GM18517 (cell line): ENCODE data around the gene CR1L.
"Not testable (repeated sequence)": the region's sequence is repeated elsewhere in the genome, so short reads cannot be mapped to it uniquely, and the experiment has no call there.

Experiments used
- ATAC-seq: cut with Tn5 transposase; IDR thresholded peaks from one replicate; pipeline ENCODE4 v1.9.1; 2021; ENCODE audit warnings: mild to moderate bottlenecking, moderate library complexity; ENCODE audit not compliant: unreplicated experiment

CR1L gene

DNA sequence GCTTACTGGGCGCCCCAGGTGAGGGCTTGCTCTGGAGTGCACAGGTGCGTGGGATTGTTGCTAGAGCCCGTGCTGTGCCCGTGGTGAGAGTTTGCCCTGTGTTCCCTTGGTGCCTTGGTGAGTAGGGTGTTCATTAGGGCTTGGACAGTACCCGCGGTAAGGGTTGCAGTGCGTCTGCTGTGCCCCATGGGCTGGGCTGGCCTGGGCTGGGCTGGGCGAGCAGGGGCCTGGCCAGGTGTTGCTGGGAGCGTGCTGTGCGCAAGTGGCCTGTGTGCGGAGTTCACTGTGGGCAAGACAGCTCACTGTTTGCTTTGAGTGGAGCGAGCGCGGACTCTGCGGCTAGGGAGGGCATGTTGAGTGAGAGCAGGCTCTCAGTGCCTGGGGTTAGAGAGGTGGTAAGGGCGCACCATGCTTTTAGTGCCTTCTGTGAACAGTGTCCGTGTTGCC lies 725 bp downstream of the CR1L start:
- no peak for ATAC-seq

DNA sequence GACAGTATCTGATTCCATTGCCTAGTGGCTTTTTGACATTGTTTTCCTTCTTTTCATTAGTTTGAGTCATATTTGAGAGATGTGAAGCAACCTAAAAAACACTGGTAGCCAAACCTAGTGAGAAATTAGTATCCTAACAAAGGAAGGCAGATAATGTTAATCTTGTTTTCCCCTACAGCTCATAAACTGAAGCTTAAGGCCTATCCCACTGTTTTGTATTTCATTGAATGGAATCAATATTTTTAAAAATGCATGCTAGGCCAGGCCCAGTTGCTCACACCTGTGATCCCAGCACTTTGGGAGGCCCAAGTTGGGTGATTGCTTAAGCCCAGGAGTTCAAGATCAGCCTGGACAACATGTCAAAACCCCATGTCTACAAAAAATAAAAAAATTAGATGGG lies 1.2 kb downstream of the CR1L start:
- ATAC-seq = no peak

DNA sequence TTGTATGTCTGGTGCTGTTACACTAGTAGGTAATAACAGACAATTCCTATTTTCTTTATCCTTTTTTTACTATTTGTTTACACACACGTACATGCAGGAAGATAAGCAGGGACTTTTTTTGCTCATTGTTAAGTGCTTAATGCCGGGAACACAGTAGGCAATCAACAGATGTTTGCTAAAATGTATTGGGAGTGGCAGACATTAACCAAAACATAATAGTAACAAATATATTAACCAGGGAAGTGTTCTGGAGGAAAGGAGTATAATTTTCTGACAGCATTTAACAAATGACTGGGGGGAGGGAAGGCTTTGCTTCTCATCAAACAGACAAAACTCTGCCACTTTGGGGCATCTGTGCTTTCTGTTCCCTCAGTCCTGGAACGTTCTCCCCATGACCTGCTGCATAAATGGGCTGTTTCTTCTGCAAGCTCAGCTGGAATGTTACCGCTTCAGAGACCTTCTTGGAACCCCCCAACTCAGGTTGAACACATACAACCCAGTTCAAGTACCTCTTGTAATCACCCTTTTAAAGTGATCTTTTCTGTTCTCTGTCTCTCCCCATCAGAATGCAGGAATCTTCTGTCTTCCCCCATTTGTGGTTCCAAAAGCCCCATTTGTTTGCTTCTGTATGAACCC lies 2.1 kb downstream of the CR1L start:
- no peak for ATAC-seq

DNA sequence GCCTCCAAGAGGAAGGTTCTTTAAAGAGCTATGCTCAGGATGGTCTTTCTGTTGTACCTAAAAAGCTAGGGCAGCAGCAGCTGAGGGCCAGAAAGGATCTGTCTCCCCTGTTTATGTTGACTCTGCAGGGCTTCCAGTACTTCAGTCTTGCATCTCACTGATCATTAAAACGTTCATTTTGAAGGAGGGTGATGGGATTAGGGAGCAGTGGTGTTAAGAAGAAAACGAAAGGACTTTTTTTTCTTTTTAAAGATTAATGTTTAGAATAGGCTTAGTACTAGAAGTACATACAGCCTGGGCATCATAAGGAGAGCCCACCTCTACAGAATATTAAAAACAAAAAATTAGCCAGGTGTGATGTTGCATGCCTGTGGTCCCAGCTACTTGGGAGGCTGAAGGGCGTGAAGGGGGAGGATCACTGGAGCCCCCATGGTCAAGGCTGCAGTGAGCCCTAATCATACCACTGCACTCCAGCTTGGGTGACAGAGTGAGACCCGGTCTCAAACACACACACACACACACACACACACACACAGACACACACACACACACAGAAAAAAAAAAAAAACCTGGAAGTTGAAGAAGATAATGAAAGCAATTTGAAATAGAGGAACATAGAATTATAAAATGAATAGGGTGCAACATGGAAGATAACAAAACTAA lies 2.9 kb downstream of the CR1L start:
- ATAC-seq = no peak

DNA sequence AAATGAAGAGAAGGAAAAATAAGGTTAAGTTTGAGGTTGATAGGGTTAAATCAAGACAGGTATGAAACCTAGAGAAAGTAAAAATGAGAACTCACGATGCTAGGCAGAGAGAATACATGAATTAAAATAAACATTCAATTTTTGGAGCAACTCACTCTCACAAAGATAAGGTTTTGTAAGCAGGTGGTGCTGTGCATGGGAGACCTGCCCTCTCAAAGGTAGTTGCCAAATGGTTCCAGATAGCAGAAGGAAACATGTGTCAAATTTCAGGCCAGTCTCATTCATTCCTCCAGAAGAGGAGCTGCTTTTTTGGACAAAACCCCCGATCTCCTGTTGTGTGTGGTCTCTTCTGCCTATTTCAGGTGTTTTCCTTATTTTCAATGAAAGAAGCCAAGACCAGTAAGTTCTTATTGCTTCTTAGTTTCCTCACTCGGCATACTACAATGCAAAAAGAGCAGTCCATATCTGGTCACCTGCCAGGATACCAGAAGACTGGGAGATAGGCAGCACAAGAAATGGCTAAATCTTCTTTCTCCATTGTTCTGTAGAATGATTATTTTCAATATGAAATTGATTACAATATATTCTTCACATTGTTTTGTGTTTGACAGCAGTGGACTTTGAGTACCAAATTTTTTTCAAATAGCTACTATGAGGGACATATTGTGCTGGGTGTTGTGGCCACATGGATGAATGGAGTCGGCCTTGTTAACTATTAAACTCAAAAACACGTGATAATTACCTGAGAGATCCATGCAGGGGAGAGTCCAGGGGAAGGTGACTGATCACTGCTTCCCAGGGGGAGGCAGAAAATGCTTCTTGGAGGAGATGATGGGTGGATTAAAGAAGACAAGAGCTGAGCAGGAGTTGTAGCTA lies 3.6 kb downstream of the CR1L start:
- ATAC-seq = no peak

DNA sequence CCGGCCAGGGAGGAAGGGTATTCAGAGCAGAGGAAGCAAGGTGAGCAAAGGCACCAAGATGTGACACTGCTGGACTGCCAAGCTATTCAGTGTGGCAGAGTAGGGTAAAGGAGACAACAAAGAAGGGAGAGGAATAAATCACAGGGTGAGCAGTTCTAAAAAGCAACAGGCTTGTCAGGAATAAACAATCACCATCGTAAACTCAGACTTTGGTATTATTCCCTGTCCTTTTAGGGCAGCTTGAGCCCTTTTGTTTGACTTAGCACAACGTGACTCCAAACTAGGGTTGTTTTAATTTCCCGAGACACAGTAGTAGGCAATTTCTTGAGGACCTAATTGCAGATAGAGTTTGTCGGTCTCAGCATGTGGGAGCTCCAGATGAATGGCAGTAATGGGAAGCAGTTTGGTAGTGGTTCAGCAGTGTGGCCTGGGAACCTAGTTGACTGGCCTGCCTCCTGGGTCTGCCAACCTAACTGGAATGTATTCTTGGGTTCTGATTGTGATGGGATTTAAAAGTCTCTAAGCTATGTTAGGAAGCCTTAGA lies 4.3 kb downstream of the CR1L start:
- ATAC-seq = no peak

DNA sequence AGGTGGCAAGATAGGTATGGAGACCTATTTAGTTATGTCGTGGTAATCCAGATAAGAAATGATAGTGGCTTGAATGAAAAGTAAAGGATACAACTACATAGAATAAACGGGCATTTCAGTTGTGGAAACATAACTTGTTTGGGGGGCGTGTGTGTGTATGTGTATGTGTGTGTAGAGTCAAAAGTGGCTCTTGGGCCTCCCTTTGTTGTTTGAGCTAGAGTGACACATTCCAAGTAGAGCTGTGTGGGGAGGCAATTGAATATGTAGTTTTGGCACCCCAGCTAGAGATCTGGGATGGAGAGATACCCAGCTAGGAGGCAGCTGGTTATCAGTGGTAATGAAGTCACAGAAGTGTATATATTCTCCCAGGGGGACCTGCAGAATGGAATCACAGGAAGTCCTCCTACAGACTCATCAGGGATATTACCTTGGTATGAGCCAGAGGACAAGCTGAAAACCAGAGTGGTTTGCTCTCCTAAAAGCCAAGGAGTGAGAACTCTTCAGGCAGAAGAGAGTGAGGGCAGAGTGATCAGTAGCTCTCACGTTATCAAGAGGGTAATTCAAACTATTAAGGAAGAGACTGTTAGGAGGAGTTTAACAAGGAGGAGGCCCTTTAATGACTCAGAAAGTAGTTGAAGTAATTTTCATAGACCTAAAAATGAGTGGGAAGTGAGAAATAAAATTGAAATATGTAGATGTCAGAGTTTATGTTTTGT lies 5.1 kb downstream of the CR1L start:
- ATAC-seq = no peak

DNA sequence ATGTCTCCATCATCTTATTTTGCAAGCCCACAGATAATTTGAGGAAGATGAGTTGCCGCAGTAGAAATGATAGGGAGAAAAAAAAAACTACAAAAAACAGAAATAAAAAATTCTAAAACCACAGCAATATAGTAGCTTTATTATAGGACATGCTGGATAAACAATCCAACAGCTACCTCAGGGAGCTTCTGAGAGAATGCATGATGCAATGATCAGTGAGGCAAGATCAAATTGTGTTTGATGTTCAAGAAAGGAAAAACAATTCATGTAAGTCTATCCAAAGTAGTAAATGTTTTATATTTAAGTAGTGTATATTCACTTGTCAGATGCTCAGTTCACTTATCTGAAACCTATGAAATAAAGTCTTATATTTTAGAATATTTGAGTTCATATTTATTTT lies 6.7 kb downstream of the CR1L start:
- no peak for ATAC-seq

DNA sequence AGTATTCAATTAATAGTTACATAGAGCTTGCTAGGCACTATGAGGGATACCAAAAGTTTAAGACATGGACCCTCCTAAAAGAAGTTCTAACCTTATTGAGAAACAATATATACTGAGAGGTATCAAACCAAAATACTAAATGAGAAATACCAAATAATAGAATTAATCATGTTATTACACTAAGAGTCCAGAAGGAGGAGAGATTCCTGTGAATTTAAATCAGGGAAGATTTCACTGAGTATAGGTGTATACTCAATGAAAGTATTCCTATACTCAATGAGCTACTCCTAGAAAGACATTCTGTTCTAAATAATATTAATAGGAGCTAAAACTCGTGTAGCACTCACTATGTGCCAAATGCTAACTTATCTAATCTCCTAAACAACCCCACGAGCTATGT lies 9.4 kb downstream of the CR1L start:
- ATAC-seq = no peak

DNA sequence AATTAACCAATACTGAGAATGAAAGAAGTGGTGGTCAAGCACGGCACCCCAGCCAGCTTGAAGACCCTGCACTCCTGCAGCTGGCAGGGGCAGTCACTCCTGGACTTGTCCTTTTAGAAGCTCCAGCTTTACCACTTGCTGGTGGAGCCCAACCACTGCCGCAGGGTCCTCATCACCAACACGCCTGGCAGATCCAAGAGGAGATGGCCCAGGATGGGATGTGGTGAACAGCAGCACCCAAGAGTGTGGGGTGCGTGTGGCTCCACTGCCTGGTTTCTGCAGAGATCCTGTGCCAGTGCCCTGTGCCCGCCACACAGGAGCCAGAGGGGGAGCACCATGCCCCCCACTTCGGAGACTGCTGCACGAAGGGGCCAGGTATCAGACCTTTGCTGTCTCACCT lies 13.5 kb downstream of the CR1L start:
- no peak for ATAC-seq

DNA sequence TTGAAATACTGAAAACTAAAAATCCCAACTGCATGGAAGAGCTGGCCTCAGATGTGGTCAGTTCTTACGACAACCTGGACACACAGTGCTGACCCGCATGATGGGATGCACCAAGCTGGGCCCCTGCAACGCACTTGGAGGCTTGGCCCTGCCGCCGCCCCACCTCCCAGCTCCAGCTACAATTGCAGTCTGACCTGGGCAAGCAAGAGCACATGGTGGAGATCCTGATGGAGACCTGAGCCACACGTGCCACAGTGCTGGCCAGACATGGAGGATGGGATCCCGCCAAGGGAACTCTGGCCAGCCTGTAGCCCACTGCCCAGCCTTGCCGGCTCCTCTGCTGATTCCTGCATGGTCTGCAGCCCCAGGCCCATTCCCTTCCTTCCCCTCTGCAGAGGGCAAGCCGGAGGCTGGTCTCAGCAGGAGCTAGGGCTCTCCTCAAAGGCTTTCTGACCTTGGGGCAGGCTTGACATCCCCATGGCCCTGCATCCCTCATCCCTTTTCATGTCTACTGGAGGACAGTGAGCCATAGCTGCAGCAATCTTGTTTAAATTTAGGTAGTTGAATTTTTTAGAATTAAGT lies 14.1 kb downstream of the CR1L start:
- no peak for ATAC-seq

DNA sequence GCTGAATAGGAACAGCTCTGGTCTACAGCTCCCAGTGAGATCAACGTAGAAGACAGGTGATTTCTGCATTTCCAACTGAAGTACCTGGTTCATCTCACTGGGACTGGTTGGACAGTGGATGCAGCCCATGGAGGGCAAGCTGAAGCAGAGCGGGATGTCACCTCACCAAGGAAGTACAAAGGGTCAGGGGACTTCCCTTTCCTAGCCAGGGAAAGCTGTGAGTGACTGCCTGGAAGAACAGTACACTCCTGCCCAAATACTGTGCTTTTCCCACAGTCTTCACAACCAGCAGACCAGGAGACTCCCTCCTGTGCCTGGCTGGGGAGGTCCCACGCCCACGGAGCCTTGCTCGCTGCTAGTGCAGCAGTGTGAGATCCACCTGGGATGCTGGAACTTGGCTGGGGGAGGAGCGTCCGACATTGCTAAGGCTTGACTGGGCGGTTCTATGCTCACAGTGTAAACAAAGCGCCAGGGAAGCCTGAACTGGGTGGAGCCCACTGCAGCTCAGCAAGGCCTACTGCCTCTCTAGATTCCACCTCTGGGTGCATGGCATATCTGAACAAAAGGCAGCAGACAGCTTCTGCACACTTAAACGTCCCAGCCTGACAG lies 14.7 kb downstream of the CR1L start:
- ATAC-seq = no peak

DNA sequence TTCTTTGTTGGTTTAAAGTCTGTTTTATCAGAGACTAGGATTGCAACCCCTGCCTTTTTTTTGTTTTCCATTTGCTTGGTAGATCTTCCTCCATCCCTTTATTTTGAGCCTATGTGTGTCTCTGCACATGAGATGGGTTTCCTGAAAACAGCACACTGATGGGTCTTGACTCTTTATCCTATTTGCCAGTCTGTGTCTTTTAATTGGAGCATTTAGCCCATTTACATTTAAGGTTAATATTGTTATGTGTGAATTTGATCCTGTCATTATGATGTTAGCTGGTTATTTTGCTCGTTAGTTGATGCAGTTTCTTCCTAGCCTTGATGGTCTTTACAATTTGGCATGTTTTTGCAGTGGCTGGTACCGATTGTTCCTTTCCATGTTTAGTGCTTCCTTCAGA lies 16.5 kb downstream of the CR1L start:
- ATAC-seq = not testable (repeated sequence)

DNA sequence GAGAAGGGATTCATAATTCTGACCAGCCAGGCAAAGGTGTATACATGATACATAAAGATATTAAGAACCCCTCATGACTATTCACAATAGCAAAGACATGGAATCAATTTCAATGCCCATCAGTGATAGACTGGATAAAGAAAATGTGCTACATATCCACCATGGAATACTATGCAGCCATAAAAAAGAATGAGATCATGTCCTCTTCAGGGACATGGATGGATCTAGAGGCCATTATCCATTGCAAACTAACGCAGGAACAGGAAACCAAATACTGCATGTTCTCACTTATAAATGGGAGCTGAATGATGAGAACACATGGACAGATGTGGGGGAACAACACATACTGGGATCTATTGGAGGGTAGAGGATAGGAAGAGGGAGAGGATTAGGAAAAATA lies 21.4 kb downstream of the CR1L start:
- ATAC-seq = no peak

DNA sequence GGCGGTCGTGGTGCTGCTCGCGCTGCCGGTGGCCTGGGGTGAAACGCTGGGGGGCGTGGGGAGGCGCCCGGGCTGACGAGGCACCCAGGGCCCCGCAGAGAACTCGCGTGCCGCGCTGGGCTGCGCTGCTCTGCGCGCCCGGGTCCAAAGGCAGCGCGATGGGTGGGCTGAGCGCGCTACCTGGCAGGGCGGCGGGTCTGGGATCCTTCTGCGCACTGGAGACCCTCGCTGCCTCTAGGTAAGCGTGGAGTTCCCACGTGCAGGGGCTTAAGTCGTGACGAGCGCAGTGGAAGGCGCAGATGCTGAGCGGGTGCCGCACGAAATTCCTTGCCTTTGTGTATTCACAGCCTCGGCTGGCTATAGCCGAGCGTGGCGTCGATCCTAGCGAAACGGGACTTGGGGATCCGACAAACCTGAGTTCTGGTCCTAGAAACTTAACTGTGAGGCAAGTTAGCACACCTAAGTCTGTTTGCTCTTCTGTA lies 24.6 kb downstream of the CR1L start:
- no peak for ATAC-seq

DNA sequence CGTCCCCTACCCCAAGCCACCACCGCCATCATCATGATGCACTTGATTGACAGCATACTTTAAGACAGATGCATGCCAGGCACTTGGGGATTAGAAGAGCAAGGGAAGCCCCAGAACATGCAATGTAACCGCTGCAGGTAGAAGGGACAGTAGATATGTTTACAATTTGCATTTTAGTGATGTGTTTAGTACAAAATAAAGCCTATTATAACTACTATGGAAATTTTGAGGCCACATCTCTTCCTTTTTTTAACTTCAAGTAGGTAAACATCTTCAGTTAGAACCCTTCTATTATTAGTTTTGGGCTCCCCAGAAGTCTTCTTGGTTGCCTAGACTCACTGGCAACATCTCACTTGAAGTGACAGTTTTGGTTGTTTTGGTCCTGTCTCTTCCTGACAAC lies 25.3 kb downstream of the CR1L start:
- ATAC-seq = peak; percentile 68

DNA sequence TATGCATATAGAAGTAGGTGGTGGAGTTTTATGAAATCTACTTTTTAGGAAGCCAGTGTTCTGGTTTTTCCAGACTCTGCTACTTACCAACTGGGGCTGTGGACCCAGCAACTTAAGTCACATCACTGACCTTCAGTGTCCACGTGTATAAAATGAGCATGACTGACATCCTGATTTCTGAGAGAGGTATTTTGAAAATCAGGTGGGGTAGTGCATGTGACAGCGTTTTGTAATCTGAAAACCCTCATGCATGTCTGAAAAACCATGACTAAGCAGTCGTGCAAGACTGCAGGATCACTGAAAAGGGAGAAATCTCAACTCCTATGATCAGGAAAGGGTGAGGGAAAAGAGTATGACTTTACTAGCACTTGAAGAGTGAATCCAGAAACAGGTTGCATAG lies 26.1 kb downstream of the CR1L start:
- no peak for ATAC-seq

DNA sequence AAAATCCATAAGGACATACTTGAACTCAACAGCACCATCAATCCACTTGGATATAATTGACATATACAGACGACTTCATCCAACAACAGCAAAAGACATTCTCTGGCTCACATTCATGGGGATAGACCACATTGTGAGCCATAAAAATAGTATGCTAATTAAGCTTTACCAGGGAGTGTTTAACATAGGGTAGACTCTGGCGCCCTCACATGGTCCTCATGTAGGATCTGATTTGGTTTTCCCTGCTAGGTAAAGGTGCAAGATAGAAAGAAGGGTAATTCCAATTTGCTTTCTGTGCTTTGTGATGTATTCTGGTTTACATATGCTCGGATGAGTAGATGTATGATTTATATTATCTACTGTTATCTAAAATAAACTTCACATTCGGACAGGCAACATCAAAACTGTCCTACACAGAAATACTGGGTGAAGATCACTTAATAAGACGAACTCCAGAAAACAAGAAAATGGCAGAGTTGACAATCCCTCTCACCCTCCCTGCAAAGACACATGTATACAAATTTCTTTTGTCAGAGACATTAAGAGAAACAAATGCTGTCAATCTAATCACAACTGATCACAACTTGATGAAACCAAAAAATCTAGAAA lies 27.7 kb downstream of the CR1L start:
- no peak for ATAC-seq

DNA sequence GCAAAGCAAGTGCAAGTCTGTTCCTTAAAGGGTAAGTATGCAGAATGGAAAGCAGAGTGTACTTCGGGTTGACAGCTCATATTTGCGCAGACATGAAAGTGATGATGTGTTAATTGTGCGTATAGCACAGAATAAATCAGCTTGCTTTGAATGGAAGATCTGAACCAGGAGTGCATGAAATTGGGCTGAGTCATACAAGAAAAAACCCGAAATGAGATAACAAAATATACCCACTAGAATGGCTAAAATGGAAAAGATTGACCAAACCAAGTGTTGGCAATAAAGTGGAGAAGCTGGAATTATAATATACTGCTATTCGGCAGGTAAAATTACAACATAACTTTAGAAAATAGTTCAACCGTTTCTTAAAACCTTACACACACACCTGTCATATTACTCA lies 28.5 kb downstream of the CR1L start:
- ATAC-seq = no peak

DNA sequence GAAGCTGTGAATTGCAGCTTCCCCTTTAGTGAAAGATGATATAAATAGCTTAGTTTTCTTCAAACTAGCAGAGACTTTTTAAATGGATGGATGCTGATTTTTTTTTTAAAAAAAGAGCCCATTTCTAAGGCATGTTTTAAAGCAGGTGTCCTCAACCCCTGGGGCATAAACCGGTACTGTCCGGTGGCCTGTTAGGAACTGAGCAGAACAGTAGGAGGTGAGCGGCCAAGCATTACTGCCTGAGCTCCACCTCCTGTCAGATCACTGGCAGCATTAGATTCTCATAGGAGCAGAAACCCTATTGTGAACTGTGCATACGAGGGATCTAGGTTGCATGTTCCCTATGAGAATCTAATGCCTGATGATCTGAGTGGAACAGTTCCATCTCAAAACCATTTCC lies 31.2 kb downstream of the CR1L start:
- no peak for ATAC-seq
